K562 (cell line): ENCODE results near the gene PACSIN2. TPM values are rescaled to one million over a fixed set of nuclear protein-coding genes. Genes with fewer than 3 reads are reported as not detected.

Experiments used
- CAMTA2 ChIP-seq: fragments of 250-450 bp; sonication (Bioruptor Pico); conservative IDR thresholded peaks from 2 replicates; pipeline ENCODE4 v1.5.1; 2022
- IRF2 ChIP-seq: sonication (generic); formaldehyde crosslinking; IDR thresholded peaks from 2 replicates; pipeline ENCODE4 v1.8.1; 2022; ENCODE audit warnings: mild to moderate bottlenecking, missing genetic modification reagents
- IRF9 ChIP-seq: fragments of 450-650 bp; IDR thresholded peaks from 2 replicates; pipeline ENCODE4 v1.6.1; 2016; ENCODE audit warnings: missing biosample characterization, missing genetic modification characterization
- TSHZ1 ChIP-seq: fragments of 250-450 bp; sonication (Bioruptor Pico); IDR thresholded peaks from 2 replicates; pipeline ENCODE4 v1.4.0; 2020; ENCODE audit warnings: mild to moderate bottlenecking, moderate library complexity
- ZBTB40 ChIP-seq, 2 experiments: fragments of 450-650 bp in 1 of 2; sonication (generic) in 1 of 2; formaldehyde crosslinking in 1 of 2; IDR thresholded peaks; 2 replicates each; pipeline versions ENCODE4 v1.7.1 to v1.9.0; 2016 to 2022; ENCODE audit warnings: inconsistent platforms in 1 of 2, mild to moderate bottlenecking in 1 of 2, missing genetic modification reagents in 1 of 2
- polyA plus RNA-seq, 8 experiments: library from polyadenylated mRNA; depleted of rRNA in 4 of 8; stranded (reverse) in 5 of 8; unstranded in 3 of 8; fragments of >200 nt; fragmentation: Nextera tagmentation in 2 of 8; fragmentation: Illumina TruSeq in 1 of 8; extraction: Ambion mirVana in 2 of 8; extraction: Trizol in 1 of 8; gene quantifications; 2 replicates each; pipeline versions ENCODE4 v1.2.1 to v1.2.3, GENCODE V29; 2011 to 2014; ENCODE audit warnings: inconsistent platforms in 1 of 8, missing spikeins in 1 of 8
- total RNA-seq, 7 experiments: library from RNA; depleted of rRNA in 6 of 7; stranded (reverse); fragments of >200 nt in 6 of 7; fragmentation: Illumina TruSeq in 2 of 7; extraction: Trizol in 2 of 7; gene quantifications; 2 replicates each; pipeline versions ENCODE4 v1.2.1 to v1.2.3, GENCODE V29; 2011 to 2021; ENCODE audit warnings: low replicate concordance in 1 of 7

The PACSIN2 gene
- total and polyA plus RNA-seq, 9 of the 15 experiments (the other 6 are each of a cell fraction or from before 2014, with no cell fraction given) = 0.45 to 45.1 (median 23.9) TPM

- no peak for TF ChIP-seq TSHZ1 (CRISPR knock-in tag)
- no peak for TF ChIP-seq IRF2 (CRISPR knock-in tag)
- no peak for TF ChIP-seq IRF9 (tag)
- TF ChIP-seq CAMTA2 = no peak
- no peak for TF ChIP-seq ZBTB40 (IDR thresholded peaks at IDR 0.05)
- TF ChIP-seq ZBTB40 (CRISPR knock-in tag; IDR thresholded peaks at IDR 0.05) = no peak
- TF ChIP-seq, all 486 proteins: peak for 0
Measured at GRCh38 chr22:42997582-42998090, 17.3 kb downstream of the PACSIN2 start (continued).
